GM21528 (cell line): Measurements from ENCODE around the gene ZNF593OS.

ENCODE experiments used
- ATAC-seq: cut with Tn5 transposase; IDR thresholded peaks from one replicate; pipeline ENCODE4 v1.9.1; 2021; ENCODE audit warnings: mild to moderate bottlenecking, moderate library complexity; ENCODE audit not compliant: unreplicated experiment, low FRiP score

ZNF593OS gene

GRCh38 chr1:26184883-26185282, 13.3 kb upstream of the ZNF593OS start:
- no peak for ATAC-seq

DNA sequence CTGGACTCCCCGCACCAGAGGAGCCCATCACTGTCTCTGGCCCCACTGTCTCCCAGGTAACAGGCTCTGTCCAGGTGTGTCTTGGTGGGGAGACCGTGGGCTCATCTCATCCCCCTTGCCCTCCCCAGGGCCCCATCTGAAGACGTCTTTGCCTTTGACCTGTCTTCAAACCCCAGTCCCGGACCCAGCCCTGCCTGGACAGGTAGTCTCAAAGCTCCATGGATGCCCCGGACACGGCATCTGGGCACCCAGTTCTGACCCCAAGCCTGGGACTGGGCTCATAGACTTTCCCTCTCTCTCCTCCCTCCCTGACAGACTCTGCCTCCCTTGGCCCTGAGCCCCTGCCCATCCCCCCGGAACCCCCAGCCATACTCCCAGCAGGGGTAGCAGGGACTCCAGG, 12.5 kb upstream of the ZNF593OS start:
- ATAC-seq: no peak

GRCh38 chr1:26182383-26182696, 10.7 kb upstream of the ZNF593OS start:
- ATAC-seq: no peak

GRCh38 chr1:26181586-26182382, 10.2 kb upstream of the ZNF593OS start:
- no peak for ATAC-seq

- no peak for ATAC-seq
Observed at GRCh38 chr1:26180010-26180506, 8.4 kb upstream of the ZNF593OS start.

DNA sequence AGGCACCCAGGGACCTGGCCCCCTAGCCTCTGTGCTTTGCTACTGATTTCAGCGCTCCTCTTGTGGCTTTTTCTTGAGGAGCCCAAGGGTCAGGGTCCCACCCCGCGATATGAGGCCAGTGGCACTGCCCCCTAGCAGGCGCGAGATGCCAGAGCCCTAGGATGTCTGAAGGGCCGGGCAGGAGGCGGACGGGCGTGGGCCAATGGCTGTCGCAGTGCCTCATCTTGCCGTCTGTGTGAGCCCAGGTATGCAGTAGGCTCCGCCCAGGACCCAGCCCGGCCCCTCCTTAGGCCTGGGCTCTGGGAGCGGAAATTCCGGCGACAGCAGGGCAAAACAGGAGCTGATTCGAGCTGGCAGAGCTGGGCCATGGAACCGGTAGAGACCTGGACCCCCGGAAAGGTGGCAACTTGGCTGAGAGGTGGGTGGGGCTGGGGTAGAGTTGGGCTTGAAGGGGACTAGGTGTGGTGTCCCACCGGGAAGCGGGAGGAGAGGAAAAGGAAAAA, 5.6 kb upstream of the ZNF593OS start, which contains the start of gene CNKSR1:
TSS of gene CNKSR1 (plus strand) at position 310 of the 503 bp plus-strand sequence. CDS start at position 367, 57 bp downstream.
- no peak for ATAC-seq

- no peak for ATAC-seq
Observed at GRCh38 chr1:26175346-26175745, 3.7 kb upstream of the ZNF593OS start.

GRCh38 chr1:26170472-26170821, 1.2 kb downstream of the ZNF593OS start:
- no peak for ATAC-seq

- ATAC-seq: peak; percentile 91
Observed at GRCh38 chr1:26169669-26170471, 1.8 kb downstream of the ZNF593OS start, which contains the start of gene ZNF593. ZNF593 (plus strand) TSS chr1:26169908; CDS start chr1:26169984, 76 bp downstream.

GRCh38 chr1:26169198-26169554, 2.5 kb downstream of the ZNF593OS start:
- no peak for ATAC-seq

- ATAC-seq: no peak
Observed at GRCh38 chr1:26168410-26169197, 3.0 kb downstream of the ZNF593OS start, which contains the start of gene C1orf232. C1orf232 (minus strand) TSS chr1:26168963; CDS start chr1:26168499, 464 bp downstream.

GRCh38 chr1:26166719-26167281, 4.8 kb downstream of the ZNF593OS start:
- no peak for ATAC-seq

DNA sequence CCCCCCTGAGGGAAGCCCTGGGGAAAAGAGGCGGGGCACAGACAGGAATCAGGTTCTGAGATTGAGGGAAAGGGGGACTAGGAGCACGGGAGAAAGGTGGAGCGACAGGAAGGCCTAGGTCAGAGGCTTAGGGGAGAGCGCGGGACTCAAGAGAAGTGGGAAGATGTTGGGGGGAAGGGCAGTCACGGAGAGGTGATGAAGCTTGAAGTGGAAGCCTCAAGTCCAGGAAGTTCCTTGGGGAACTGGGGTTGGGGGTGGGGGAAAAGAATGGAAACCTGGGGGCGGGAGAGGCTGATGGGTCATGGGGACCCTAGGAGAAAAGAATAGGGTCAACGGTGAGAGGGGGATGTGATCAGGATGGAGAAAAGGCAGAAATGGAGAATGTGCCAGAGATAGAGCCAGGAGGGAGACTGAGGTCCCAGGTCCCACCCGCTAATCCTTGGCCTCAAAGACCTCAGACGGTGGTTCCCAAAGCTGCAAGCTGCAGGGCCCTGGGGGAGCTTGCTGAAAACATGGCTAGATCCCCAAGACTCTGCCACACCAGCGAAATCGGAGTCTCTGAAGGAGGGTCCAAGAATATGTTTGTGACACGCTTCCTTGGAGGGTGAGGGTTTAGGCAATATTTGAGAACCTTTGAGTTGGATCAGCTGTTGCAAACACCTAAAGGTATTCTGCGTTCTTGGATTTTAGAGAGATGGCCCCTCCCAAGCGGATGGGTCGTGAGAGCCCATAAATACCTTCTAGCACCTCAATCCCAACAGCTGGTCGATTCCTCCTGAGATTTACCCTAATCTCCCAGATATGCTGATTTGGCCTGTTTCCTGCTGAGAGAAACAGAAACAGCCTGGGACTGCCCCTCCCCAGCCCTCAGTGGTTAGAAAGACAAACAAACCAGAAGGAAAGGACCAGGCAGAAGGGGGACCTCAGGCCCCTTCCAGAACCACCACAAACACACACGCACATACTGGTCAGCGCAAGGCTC, 6.5 kb downstream of the ZNF593OS start:
- ATAC-seq: no peak

GRCh38 chr1:26164036-26164860, 7.4 kb downstream of the ZNF593OS start:
- ATAC-seq: no peak

GRCh38 chr1:26163684-26164035, 8.0 kb downstream of the ZNF593OS start:
- ATAC-seq: no peak

DNA sequence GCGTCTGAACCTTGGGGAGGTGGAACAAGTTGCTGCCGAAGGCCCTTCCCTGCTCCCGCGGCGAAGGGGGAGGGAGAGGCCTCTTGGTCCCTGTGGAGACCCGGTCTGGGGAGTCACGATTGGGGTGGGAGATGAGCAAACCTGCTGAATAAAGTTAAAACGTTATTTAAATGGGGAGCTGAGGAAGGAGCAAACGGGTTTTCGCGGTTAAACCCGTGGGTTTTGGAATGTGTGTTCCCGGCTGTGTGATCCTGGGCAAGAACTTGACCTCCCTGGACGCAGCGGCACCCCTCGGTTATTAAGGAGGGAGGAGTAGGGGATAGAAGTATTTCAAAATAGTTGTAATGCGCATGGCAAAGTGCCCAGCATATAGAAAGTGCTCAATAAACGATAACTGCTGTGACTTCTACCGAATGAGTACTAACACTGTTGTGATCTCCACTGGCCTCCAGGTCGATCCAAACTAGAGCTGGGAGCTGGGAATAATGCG, 9.4 kb downstream of the ZNF593OS start:
- ATAC-seq: no peak

DNA sequence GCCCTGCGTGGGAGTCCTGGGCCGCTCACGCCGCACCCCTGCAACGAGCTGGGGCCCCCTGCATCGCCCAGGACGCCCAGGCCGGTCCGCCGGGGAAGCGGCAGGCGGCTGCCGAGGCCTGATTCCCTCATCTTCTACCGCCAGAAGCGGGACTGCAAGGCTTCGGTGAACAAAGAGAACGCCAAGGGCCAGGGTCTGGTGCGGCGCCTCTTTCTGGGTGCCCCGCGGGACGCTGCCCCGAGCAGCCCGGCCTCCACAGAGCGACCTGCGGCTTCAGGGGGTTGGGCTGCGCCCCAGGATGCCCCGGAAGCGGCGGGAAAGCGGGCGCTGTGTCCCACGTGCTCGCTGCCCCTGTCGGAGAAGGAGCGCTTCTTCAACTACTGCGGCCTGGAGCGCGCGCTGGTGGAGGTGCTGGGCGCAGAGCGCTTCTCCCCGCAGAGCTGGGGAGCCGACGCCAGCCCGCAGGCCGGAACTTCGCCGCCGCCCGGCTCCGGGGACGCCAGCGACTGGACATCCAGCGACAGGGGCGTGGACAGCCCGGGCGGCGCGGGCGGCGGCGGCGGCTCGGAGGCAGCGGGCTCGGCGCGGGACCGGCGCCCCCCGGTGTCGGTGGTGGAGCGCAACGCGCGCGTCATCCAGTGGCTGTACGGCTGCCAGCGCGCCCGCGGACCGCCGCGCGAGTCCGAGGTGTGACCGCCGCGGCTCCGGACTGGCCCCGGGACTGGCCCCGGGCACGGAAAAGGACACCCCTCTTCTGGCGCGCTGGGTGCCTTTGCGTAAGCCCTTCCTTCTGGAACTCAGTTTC, 10.0 kb downstream of the ZNF593OS start:
- no peak for ATAC-seq
